GM23338 (cell line): ENCODE measurements around the gene ATP1A3. TPM values are rescaled to one million over a fixed set of nuclear protein-coding genes. Genes with fewer than 3 reads are reported as not detected.

Experiments used
- CREB1 ChIP-seq: fragments of 250-450 bp; sonication (Bioruptor Pico); IDR thresholded peaks from 2 replicates; pipeline ENCODE4 v1.5.0; 2020; ENCODE audit warnings: low read depth, mild to moderate bottlenecking, moderate library complexity
- CTCF ChIP-seq, 2 experiments: fragments of 200-600 bp in 1 of 2; sonication (generic) in 1 of 2; conservative IDR thresholded peaks; 2 replicates each; pipeline versions ENCODE4 v1.5.1 to v1.6.1; 2016 to 2017; ENCODE audit warnings: antibody characterized with exemption in 2 of 2, low read depth in 2 of 2, mild to moderate bottlenecking in 2 of 2, moderate library complexity in 1 of 2
- EZH2 ChIP-seq: fragments of 200-600 bp; sonication (generic); IDR thresholded peaks from one replicate; pipeline ENCODE4 v1.8.0; 2017; ENCODE audit warnings: antibody characterized with exemption, mild to moderate bottlenecking, low read depth; ENCODE audit not compliant: unreplicated experiment
- JUNB ChIP-seq: IDR thresholded peaks from one replicate; pipeline ENCODE4 v1.6.1; 2016; ENCODE audit warnings: antibody characterized with exemption; ENCODE audit not compliant: unreplicated experiment
- REST ChIP-seq: IDR thresholded peaks from one replicate; pipeline ENCODE4 v1.6.1; 2018; ENCODE audit warnings: antibody characterized with exemption; ENCODE audit not compliant: unreplicated experiment
- STAT1 ChIP-seq: IDR thresholded peaks from one replicate; pipeline ENCODE4 v1.6.1; 2016; ENCODE audit warnings: antibody characterized with exemption; ENCODE audit not compliant: unreplicated experiment
- ZNF462 ChIP-seq: fragments of 250-450 bp; sonication (Bioruptor Pico); IDR thresholded peaks from 2 replicates; pipeline ENCODE4 v1.5.0; 2020; ENCODE audit warnings: mild to moderate bottlenecking, moderate library complexity
- polyA plus RNA-seq: library from polyadenylated mRNA; unstranded; fragments of >200 nt; fragmentation: Nextera tagmentation; extraction: Ambion mirVana; gene quantifications from 2 replicates; pipeline ENCODE4 v1.2.1, GENCODE V29; 2016
- total RNA-seq: library from RNA; depleted of rRNA; stranded (reverse); fragments of >200 nt; shearing (Covaris generic); gene quantifications from 2 replicates; pipeline ENCODE4 v1.2.3, GENCODE V29; 2014

The ATP1A3 gene
- total and polyA plus RNA-seq, 2 experiments from 2014 or later, result 11.5 to 37.3 TPM

GRCh38 chr19:42005504-42005903, 11.5 kb upstream of the ATP1A3 start (continued):
- no peak for TF ChIP-seq ZNF462 (CRISPR knock-in tag)
- no peak for TF ChIP-seq JUNB
- no peak for TF ChIP-seq STAT1
- no peak for TF ChIP-seq EZH2
- no peak for TF ChIP-seq REST
- no peak for TF ChIP-seq CTCF (conservative IDR thresholded peaks at IDR 0.05; ENCODE audit: low read depth in 2 of 2)
- no peak for TF ChIP-seq CREB1
